Naive thymus-derived CD4-positive, alpha-beta T cell (primary cell): ENCODE data around the gene COQ2. TPM values are rescaled to one million over a fixed set of nuclear protein-coding genes. Genes with fewer than 3 reads are reported as not detected.
"Not testable (repeated sequence)": the region's sequence is repeated elsewhere in the genome, so short reads cannot be mapped to it uniquely, and the experiment has no call there.

Experiments used
- ATAC-seq: fragments of 150-1000 bp; cut with Tn5 transposase; 2 replicates; pipeline ENCODE4 v1.10.0; 2021; ENCODE audit warnings: mild to moderate bottlenecking, moderate library complexity
- CTCF ChIA-PET: fragments of 350-600 bp; sonication (Branson Sonifier 250); formaldehyde crosslinking; loops from one replicate; lab custom pipeline; 2021; ENCODE audit warnings: antibody characterized with exemption; lab: Charles Lee
- POLR2A ChIA-PET: fragments of 350-600 bp; sonication (Branson Sonifier 250); formaldehyde crosslinking; loops from one replicate; lab custom pipeline; 2021; ENCODE audit warnings: antibody characterized with exemption, inconsistent platforms; lab: Charles Lee
- DNase-seq, 9 donors: peaks; one replicate each; pipeline versions ENCODE4 v3.0.0 to v3.0.0-alpha.2; 2020 to 2022; ENCODE audit warnings: mixed read lengths in 1 of 9
- H3K27ac ChIP-seq: one replicate; pipeline ENCODE4 v1.7.0; 2013; ENCODE audit warnings: mild to moderate bottlenecking, low read depth, low read length, moderate library complexity
- H3K27me3 ChIP-seq, 2 donors: one replicate each; pipeline ENCODE4 v1.7.0; 2013; ENCODE audit warnings: low read length in 2 of 2, mild to moderate bottlenecking in 2 of 2, moderate library complexity in 2 of 2; ENCODE audit not compliant: control insufficient read depth in 2 of 2, insufficient read depth in 2 of 2
- H3K36me3 ChIP-seq, 3 experiments: 1 replicate in 2 of 3; 2 replicates in 1 of 3; pipeline ENCODE4 v1.7.0; 2013; ENCODE audit warnings: low read length in 3 of 3, mild to moderate bottlenecking in 3 of 3, moderate library complexity in 1 of 3; ENCODE audit not compliant: insufficient read depth in 3 of 3, control insufficient read depth in 2 of 3
- H3K4me1 ChIP-seq, 2 donors: one replicate each; pipeline ENCODE4 v1.7.0; 2013; ENCODE audit warnings: low read length in 2 of 2, mild to moderate bottlenecking in 2 of 2, moderate library complexity in 1 of 2; ENCODE audit not compliant: control insufficient read depth in 2 of 2, insufficient read depth in 2 of 2
- H3K4me3 ChIP-seq: 2 replicates; pipeline ENCODE4 v1.7.0; 2013; ENCODE audit warnings: mild to moderate bottlenecking, low read length
- H3K9me3 ChIP-seq, 3 experiments: 1 replicate in 2 of 3; 2 replicates in 1 of 3; pipeline ENCODE4 v1.7.0; 2013; ENCODE audit warnings: low read length in 3 of 3; ENCODE audit not compliant: control insufficient read depth in 2 of 3
- H3K27ac Mint-ChIP-seq, 9 donors: one replicate each; pipeline ENCODE4 v1.8.0; 2020 to 2022; ENCODE audit warnings: mixed read lengths in 9 of 9, mild to moderate bottlenecking in 8 of 9, moderate library complexity in 5 of 9, inconsistent platforms in 2 of 9
- H3K27me3 Mint-ChIP-seq, 5 donors: one replicate each; pipeline ENCODE4 v1.8.0; 2021 to 2022; ENCODE audit warnings: mixed read lengths in 5 of 5, mild to moderate bottlenecking in 1 of 5
- H3K36me3 Mint-ChIP-seq, 5 donors: one replicate each; pipeline ENCODE4 v1.8.0; 2020 to 2022; ENCODE audit warnings: mixed read lengths in 5 of 5, mild to moderate bottlenecking in 3 of 5, inconsistent platforms in 1 of 5
- H3K4me1 Mint-ChIP-seq, 7 donors: one replicate each; pipeline ENCODE4 v1.8.0; 2020 to 2022; ENCODE audit warnings: mixed read lengths in 7 of 7, mild to moderate bottlenecking in 3 of 7, inconsistent platforms in 1 of 7
- H3K4me3 Mint-ChIP-seq, 10 donors: one replicate each; pipeline ENCODE4 v1.8.0; 2020 to 2022; ENCODE audit warnings: mild to moderate bottlenecking in 10 of 10, mixed read lengths in 10 of 10, moderate library complexity in 6 of 10, inconsistent platforms in 2 of 10
- H3K9me3 Mint-ChIP-seq, 11 donors: one replicate each; pipeline ENCODE4 v1.8.0; 2020 to 2022; ENCODE audit warnings: mixed read lengths in 11 of 11, mild to moderate bottlenecking in 4 of 11, inconsistent platforms in 1 of 11, moderate library complexity in 1 of 11
- intact Hi-C, 2 donors: fragments of 100-400 bp; cut with micrococcal nuclease; formaldehyde crosslinking; loops; one replicate each; pipeline ENCODE4 v1.15.1; 2023
- polyA plus RNA-seq, 2 donors: library from polyadenylated mRNA; unstranded; fragments of 300-500 nt; fragmentation: Illumina TruSeq; gene quantifications; one replicate each; pipeline ENCODE4 v1.2.3, GENCODE V29; 2021
- total RNA-seq, 6 experiments: library from RNA in 5 of 6; stranded (reverse) in 5 of 6; gene quantifications; 1 replicate in 5 of 6; 2 replicates in 1 of 6; pipeline ENCODE4 v1.2.3 and lab custom pipeline; 2021 to 2026

COQ2 gene
- total and polyA plus RNA-seq, 7 experiments from 2014 or later: 3.6 to 12.7 (median 7.6) TPM

DNA sequence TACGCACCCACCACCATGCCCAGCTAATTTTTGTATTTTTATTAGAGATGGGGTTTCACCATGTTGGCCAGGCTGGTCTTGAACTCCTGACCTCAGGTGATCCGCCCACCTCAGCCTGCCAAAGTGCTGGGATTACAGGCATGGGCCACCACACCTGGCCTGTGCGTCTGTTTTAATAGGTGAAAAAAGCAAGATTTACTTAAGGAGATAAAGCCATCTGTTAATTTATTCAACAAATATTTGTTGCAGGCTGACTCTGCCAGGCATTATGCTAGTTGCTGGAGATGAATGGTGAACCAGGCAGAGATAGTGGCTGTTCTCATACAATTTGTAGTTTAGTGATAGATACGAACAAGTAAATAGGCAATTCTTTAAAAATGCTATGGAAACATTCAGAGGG is 40.7 kb upstream of the COQ2 start:
- Mint-ChIP-seq H3K36me3 (peaks cover 13 to 50% (median 24%) of the 10 kb centered on the region in 5 donors), H3K4me1 (peaks cover 7 to 46% (median 19%) of the 10 kb centered on the region in 7 donors)
- H3K4me3 Mint-ChIP-seq, ATAC-seq, H3K9me3 Mint-ChIP-seq, H3K36me3 ChIP-seq, DNase-seq, H3K27me3 ChIP-seq, H3K4me1 ChIP-seq, H3K4me3 ChIP-seq, H3K27ac ChIP-seq, H3K27me3 Mint-ChIP-seq, H3K27ac Mint-ChIP-seq, POLR2A ChIA-PET, H3K9me3 ChIP-seq, CTCF ChIA-PET, intact Hi-C loops: not testable (repeated sequence)

DNA sequence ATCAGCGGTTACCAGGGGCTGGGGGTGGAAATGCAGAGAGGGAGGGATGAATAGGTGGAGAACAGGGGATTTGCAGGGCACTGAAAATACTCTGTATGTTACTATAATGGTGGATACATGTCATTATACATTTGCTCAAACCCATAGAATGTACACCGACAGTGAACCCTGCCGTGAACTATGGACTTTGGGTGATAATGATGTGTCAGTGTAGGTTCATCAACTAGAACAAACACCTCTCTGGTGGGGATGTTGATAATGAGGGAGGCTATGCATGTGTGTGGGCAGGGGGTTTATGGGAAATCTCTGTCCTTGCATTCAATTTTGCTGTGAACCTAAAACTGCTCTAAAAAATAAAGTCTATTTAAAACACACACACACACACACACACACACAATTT is 38.5 kb upstream of the COQ2 start:
- H3K27me3 Mint-ChIP-seq: no peaks in the 10 kb centered on the region
- H3K4me3 ChIP-seq: no peak overlapping the region
- peaks cover 7 to 29% (median 9%) of the 10 kb centered on the region in 7 donors for H3K4me1 Mint-ChIP-seq
- no peaks in the 10 kb centered on the region for H3K9me3 Mint-ChIP-seq
- ATAC-seq (no peak), DNase-seq (no peak)
- no peaks in the 10 kb centered on the region for H3K4me1 ChIP-seq
- no peak overlapping the region for H3K27ac ChIP-seq
- no peaks in the 10 kb centered on the region for H3K27me3 ChIP-seq
- peaks cover 0 to 11% (median 0%) of the 10 kb centered on the region in 3 experiments for H3K36me3 ChIP-seq
- no peaks in the 10 kb centered on the region for H3K9me3 ChIP-seq
- ChIA-PET CTCF (no interaction called here), POLR2A (no interaction called here)
- peaks cover 6 to 49% (median 30%) of the 10 kb centered on the region in 5 donors for H3K36me3 Mint-ChIP-seq
- H3K27ac Mint-ChIP-seq: peak overlapping the region in 2 of 9 donors; percentile 5 to 9
- intact Hi-C loops: no loop called here
- H3K4me3 Mint-ChIP-seq: no peak overlapping the region

DNA sequence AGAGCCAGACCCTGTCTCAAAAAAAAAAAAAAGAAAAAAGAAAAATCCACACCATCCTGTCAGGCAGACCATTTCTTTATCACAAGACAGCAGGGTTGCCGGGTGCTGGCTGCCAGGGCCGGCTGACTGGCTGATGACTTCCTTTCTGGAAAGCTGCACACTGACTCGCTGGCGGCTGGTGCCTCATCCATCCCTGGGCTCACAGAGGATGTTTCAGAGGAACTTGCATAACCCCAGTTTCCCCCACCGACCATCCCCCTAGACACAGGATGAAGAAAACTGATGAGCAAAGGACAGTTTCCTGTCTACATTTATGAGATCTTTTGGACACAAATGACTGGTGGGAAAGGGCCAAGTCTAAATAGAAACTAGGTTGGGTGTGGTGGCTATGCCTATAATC is 36.0 kb upstream of the COQ2 start:
- Histone ChIP-seq H3K4me1 (no peaks in the 10 kb centered on the region), H3K27me3 (no peaks in the 10 kb centered on the region), H3K27ac (no peak overlapping the region), H3K4me3 (no peak overlapping the region), H3K36me3 (peaks cover 0 to 21% (median 0%) of the 10 kb centered on the region in 3 experiments), H3K9me3 (no peaks in the 10 kb centered on the region)
- Mint-ChIP-seq H3K4me3 (no peak overlapping the region), H3K27ac (peak overlapping the region in 7 of 9 donors; percentile 8 to 67 (median 41)), H3K4me1 (peaks cover 7 to 21% (median 7%) of the 10 kb centered on the region in 7 donors), H3K27me3 (no peaks in the 10 kb centered on the region), H3K36me3 (peaks cover 1 to 49% (median 30%) of the 10 kb centered on the region in 5 donors), H3K9me3 (no peaks in the 10 kb centered on the region)
- DNase-seq: no peak
- ATAC-seq: peak; percentile 73
- POLR2A ChIA-PET: no interaction called here
- intact Hi-C loops: no loop called here
- CTCF ChIA-PET: no interaction called here

GRCh38 chr4:83318666-83319065 is 34.1 kb upstream of the COQ2 start:
- intact Hi-C loops: no loop called here
- Mint-ChIP-seq H3K9me3 (no peaks in the 10 kb centered on the region), H3K27ac (no peak overlapping the region), H3K27me3 (no peaks in the 10 kb centered on the region), H3K36me3 (peaks cover 0 to 48% (median 31%) of the 10 kb centered on the region in 5 donors), H3K4me1 (peaks cover 5 to 20% (median 7%) of the 10 kb centered on the region in 7 donors), H3K4me3 (no peak overlapping the region)
- peaks cover 0 to 21% (median 0%) of the 10 kb centered on the region in 3 experiments for H3K36me3 ChIP-seq
- H3K27ac ChIP-seq: no peak overlapping the region
- no peak overlapping the region for H3K4me3 ChIP-seq
- ATAC-seq (no peak), DNase-seq (no peak)
- H3K4me1 ChIP-seq: no peaks in the 10 kb centered on the region
- CTCF ChIA-PET: no interaction called here
- no peaks in the 10 kb centered on the region for H3K27me3 ChIP-seq
- H3K9me3 ChIP-seq: no peaks in the 10 kb centered on the region
- POLR2A ChIA-PET: no interaction called here

DNA sequence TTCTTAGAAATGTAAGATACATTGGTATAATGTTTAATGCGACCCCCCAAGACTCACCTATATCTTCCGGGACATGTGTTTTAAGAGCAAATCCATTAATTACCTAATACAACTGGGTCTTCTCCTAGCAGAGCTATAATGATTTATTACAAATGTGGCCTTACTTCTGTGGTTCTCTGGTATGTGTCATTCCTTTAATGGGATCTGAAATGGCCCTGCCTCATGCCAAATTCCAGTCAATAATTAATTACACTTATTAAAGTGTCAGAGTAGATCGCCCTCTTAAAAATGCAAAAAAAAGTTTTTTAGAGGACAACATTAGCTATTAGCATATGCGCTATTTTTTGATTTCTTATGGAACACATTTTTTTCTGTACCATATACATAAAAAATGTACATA is 33.1 kb upstream of the COQ2 start:
- POLR2A ChIA-PET: no interaction called here
- DNase-seq (no peak), ATAC-seq (no peak)
- Mint-ChIP-seq H3K4me1 (peaks cover 4 to 14% (median 7%) of the 10 kb centered on the region in 7 donors), H3K27ac (no peak overlapping the region), H3K27me3 (no peaks in the 10 kb centered on the region), H3K36me3 (peaks cover 0 to 51% (median 31%) of the 10 kb centered on the region in 5 donors), H3K9me3 (no peaks in the 10 kb centered on the region), H3K4me3 (no peak overlapping the region)
- Histone ChIP-seq H3K4me1 (no peaks in the 10 kb centered on the region), H3K4me3 (no peak overlapping the region), H3K36me3 (peaks cover 0 to 21% (median 3%) of the 10 kb centered on the region in 3 experiments), H3K9me3 (no peaks in the 10 kb centered on the region), H3K27ac (no peak overlapping the region), H3K27me3 (no peaks in the 10 kb centered on the region)
- intact Hi-C loops: no loop called here
- CTCF ChIA-PET: no interaction called here

DNA sequence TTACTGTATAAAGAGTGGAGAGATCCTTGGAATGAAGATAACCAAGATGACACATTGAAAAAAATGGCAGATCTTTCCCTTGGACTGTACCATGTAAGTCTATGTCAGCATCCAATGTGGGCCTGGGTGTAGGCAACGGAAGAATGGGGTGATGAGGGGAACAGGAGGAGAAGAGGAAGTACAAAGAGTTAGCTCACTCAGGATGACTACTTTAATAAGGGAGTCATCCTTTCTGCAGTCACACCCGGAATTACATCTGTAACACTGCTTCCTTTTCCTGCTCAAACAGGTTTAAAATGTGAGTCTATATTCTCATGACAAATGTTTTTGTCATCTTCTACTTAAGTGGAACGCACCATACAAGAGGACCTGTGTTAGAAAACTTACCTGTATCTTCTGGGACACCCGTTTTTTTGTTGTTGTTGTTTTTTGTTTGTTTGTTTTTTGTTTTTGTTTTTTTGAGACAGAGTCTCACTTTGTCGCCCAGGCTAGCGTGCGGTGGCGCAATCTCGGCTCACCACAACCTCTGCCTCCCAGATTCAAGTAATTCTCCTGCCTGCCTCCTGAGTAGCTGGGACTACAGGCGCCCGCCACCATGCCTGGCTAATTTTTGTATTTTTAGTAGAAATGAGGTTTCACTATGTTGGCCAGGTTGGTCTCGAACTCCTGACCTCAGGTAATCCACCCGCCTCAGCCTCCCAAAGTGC is 32.0 kb upstream of the COQ2 start:
- no peak overlapping the region for H3K27ac ChIP-seq
- no peaks in the 10 kb centered on the region for H3K4me1 ChIP-seq
- peaks cover 0 to 21% (median 3%) of the 10 kb centered on the region in 3 experiments for H3K36me3 ChIP-seq
- no peak overlapping the region for H3K4me3 ChIP-seq
- CTCF ChIA-PET: no interaction called here
- H3K27me3 ChIP-seq: no peaks in the 10 kb centered on the region
- intact Hi-C loops: no loop called here
- H3K27ac Mint-ChIP-seq: no peak overlapping the region
- DNase-seq (no peak), ATAC-seq (peak; percentile 82)
- H3K27me3 Mint-ChIP-seq: no peaks in the 10 kb centered on the region
- no peak overlapping the region for H3K4me3 Mint-ChIP-seq
- H3K4me1 Mint-ChIP-seq: peaks cover 2 to 11% (median 7%) of the 10 kb centered on the region in 7 donors
- POLR2A ChIA-PET: no interaction called here
- peaks cover 0 to 53% (median 38%) of the 10 kb centered on the region in 5 donors for H3K36me3 Mint-ChIP-seq
- H3K9me3 ChIP-seq: no peaks in the 10 kb centered on the region
- H3K9me3 Mint-ChIP-seq: no peaks in the 10 kb centered on the region
